Prostate gland (tissue), 2 donors: ENCODE data around the gene NGFR.

ENCODE experiments used
- CTCF ChIP-seq, 4 experiments: fragments of 200-600 bp in 2 of 4; fragments of 450-650 bp in 2 of 4; sonication (generic) in 2 of 4; IDR thresholded peaks; 1 replicate in 3 of 4; 2 replicates in 1 of 4; pipeline ENCODE4 v1.5.1; 2016 to 2019; ENCODE audit warnings: antibody characterized with exemption in 4 of 4, mild to moderate bottlenecking in 2 of 4, moderate library complexity in 2 of 4
- POLR2A ChIP-seq: fragments of 450-650 bp; IDR thresholded peaks from one replicate; pipeline ENCODE4 v1.6.1; 2016; ENCODE audit warnings: antibody characterized with exemption, mild to moderate bottlenecking

- no peak for TF ChIP-seq POLR2A
- no peak for TF ChIP-seq CTCF (IDR thresholded peaks at IDR 0.05)
Observed at GRCh38 chr17:49510059-49510719, 15.1 kb downstream of the NGFR start.
